K562 treated with DMSO at 1 percent for 48 hours (cell line): Measurements from ENCODE around the gene SMOC2. TPM values are rescaled to one million over a fixed set of nuclear protein-coding genes. Genes with fewer than 3 reads are reported as not detected.

Experiments used
- total RNA-seq: library from RNA; unstranded; fragments of 300-600 nt; gene quantifications from 2 replicates; pipeline ENCODE4 v1.2.3, GENCODE V29; 2022; ENCODE audit warnings: low replicate concordance; ENCODE audit errors: extremely low read depth

SMOC2 gene
- not detected in 2 replicates for total RNA-seq

GRCh38 chr6:168440520-168441433, at the start of gene SMOC2:
Gene SMOC2, plus strand, starts transcription at chr6:168441184. Its CDS starts 187 bp downstream, at chr6:168441371.

Other genes with a start within 250 kb of the SMOC2 start
- not detected in 2 replicates for gene DACT2, start 121.4 kb upstream of the SMOC2 start, total RNA-seq